ENCODE results near the gene NAT14.

NAT14 gene

GRCh38 chr19:55464662-55465054, 20.3 kb upstream of the NAT14 start, which contains the start of gene C19orf85:
Gene C19orf85 (minus strand): TSS chr19:55464751. CDS start chr19:55464554, 197 bp downstream.
- TF ChIP-seq SIN3A (IDR thresholded peaks at IDR 0.05; ENCODE audit: borderline replicate concordance, insufficient read depth, low read length) (no peak), POLR2AphosphoS5 (IDR thresholded peaks at IDR 0.05; ENCODE audit: low read depth, low read length) (no peak), REST (IDR thresholded peaks at IDR 0.05; ENCODE audit: insufficient read depth in 1 of 2, low read depth in 2 of 2, low read length in 2 of 2) (no peak), TAF1 (IDR thresholded peaks at IDR 0.05; ENCODE audit: borderline replicate concordance, insufficient read depth, low read length) (no peak), FOXP2 (optimal IDR thresholded peaks at IDR 0.05; ENCODE audit: borderline replicate concordance, extremely low read depth, extremely low read length, insufficient read depth) (no peak)

- TF ChIP-seq FOXP2 (optimal IDR thresholded peaks at IDR 0.05; ENCODE audit: borderline replicate concordance, extremely low read depth, extremely low read length, insufficient read depth) = no peak
- no peak for TF ChIP-seq REST (IDR thresholded peaks at IDR 0.05; ENCODE audit: insufficient read depth in 1 of 2, low read depth in 2 of 2, low read length in 2 of 2)
- no peak for TF ChIP-seq SIN3A (IDR thresholded peaks at IDR 0.05; ENCODE audit: borderline replicate concordance, insufficient read depth, low read length)
- no peak for TF ChIP-seq POLR2AphosphoS5 (IDR thresholded peaks at IDR 0.05; ENCODE audit: low read depth, low read length)
- no peak for TF ChIP-seq TAF1 (IDR thresholded peaks at IDR 0.05; ENCODE audit: borderline replicate concordance, insufficient read depth, low read length)
Measured at GRCh38 chr19:55465460-55466240, 19.3 kb upstream of the NAT14 start.

GRCh38 chr19:55466241-55466614, 18.8 kb upstream of the NAT14 start:
- TF ChIP-seq TAF1 (IDR thresholded peaks at IDR 0.05; ENCODE audit: borderline replicate concordance, insufficient read depth, low read length) = no peak
- TF ChIP-seq SIN3A (IDR thresholded peaks at IDR 0.05; ENCODE audit: borderline replicate concordance, insufficient read depth, low read length) = no peak
- no peak for TF ChIP-seq POLR2AphosphoS5 (IDR thresholded peaks at IDR 0.05; ENCODE audit: low read depth, low read length)
- no peak for TF ChIP-seq REST (IDR thresholded peaks at IDR 0.05; ENCODE audit: insufficient read depth in 1 of 2, low read depth in 2 of 2, low read length in 2 of 2)
- no peak for TF ChIP-seq FOXP2 (optimal IDR thresholded peaks at IDR 0.05; ENCODE audit: borderline replicate concordance, extremely low read depth, extremely low read length, insufficient read depth)

- no peak for TF ChIP-seq REST (IDR thresholded peaks at IDR 0.05; ENCODE audit: insufficient read depth in 1 of 2, low read depth in 2 of 2, low read length in 2 of 2)
- TF ChIP-seq SIN3A (IDR thresholded peaks at IDR 0.05; ENCODE audit: borderline replicate concordance, insufficient read depth, low read length) = no peak
- TF ChIP-seq FOXP2 (optimal IDR thresholded peaks at IDR 0.05; ENCODE audit: borderline replicate concordance, extremely low read depth, extremely low read length, insufficient read depth) = peak; percentile 58
Measured at GRCh38 chr19:55467236-55468053, 17.5 kb upstream of the NAT14 start.
